HEK293 (cell line): ENCODE results near the gene MPHOSPH8.

Experiments
- BCL11A ChIP-seq: fragments of 450-650 bp; formaldehyde crosslinking; IDR thresholded peaks from 2 replicates; pipeline ENCODE4 v1.5.1; 2016; ENCODE audit warnings: low read depth, missing biosample characterization, missing genetic modification characterization
- EGR2 ChIP-seq: fragments of 450-650 bp; formaldehyde crosslinking; IDR thresholded peaks from 2 replicates; pipeline ENCODE4 v1.5.1; 2016; ENCODE audit warnings: low read depth, missing biosample characterization, missing genetic modification characterization
- GLIS2 ChIP-seq: fragments of 450-650 bp; formaldehyde crosslinking; IDR thresholded peaks from 2 replicates; pipeline ENCODE4 v1.5.1; 2016; ENCODE audit warnings: missing biosample characterization, missing genetic modification characterization
- MEIS1 ChIP-seq: sonication (generic); formaldehyde crosslinking; IDR thresholded peaks from 2 replicates; pipeline ENCODE4 v1.8.1; 2022; ENCODE audit warnings: missing genetic modification reagents, mild to moderate bottlenecking, borderline replicate concordance
- MYNN ChIP-seq: fragments of 450-650 bp; formaldehyde crosslinking; IDR thresholded peaks from 2 replicates; pipeline ENCODE4 v1.5.1; 2016; ENCODE audit warnings: missing biosample characterization, missing genetic modification characterization, borderline replicate concordance
- MZF1 ChIP-seq: fragments of 450-650 bp; formaldehyde crosslinking; IDR thresholded peaks from 2 replicates; pipeline ENCODE4 v1.5.1; 2017; ENCODE audit warnings: missing biosample characterization, missing genetic modification characterization, borderline replicate concordance
- PRDM4 ChIP-seq: fragments of 450-650 bp; formaldehyde crosslinking; IDR thresholded peaks from 2 replicates; pipeline ENCODE4 v1.5.1; 2017; ENCODE audit warnings: missing biosample characterization, missing genetic modification characterization
- SCRT2 ChIP-seq: fragments of 450-650 bp; formaldehyde crosslinking; IDR thresholded peaks from 2 replicates; pipeline ENCODE4 v1.5.1; 2016; ENCODE audit warnings: missing biosample characterization, missing genetic modification characterization
- SP2 ChIP-seq: fragments of 450-650 bp; formaldehyde crosslinking; IDR thresholded peaks from 2 replicates; pipeline ENCODE4 v1.5.1; 2016; ENCODE audit warnings: missing biosample characterization, missing genetic modification characterization
- ZBTB1 ChIP-seq: fragments of 450-650 bp; formaldehyde crosslinking; IDR thresholded peaks from 2 replicates; pipeline ENCODE4 v1.5.1; 2016; ENCODE audit warnings: missing biosample characterization, missing genetic modification characterization
- ZBTB21 ChIP-seq: fragments of 450-650 bp; formaldehyde crosslinking; IDR thresholded peaks from 2 replicates; pipeline ENCODE4 v1.5.1; 2017; ENCODE audit warnings: missing biosample characterization, missing genetic modification characterization
- ZNF140 ChIP-seq: fragments of 450-650 bp; formaldehyde crosslinking; IDR thresholded peaks from 2 replicates; pipeline ENCODE4 v1.5.1; 2016; ENCODE audit warnings: missing biosample characterization, missing genetic modification characterization
- ZNF148 ChIP-seq: fragments of 450-650 bp; formaldehyde crosslinking; IDR thresholded peaks from 2 replicates; pipeline ENCODE4 v1.5.0; 2017; ENCODE audit warnings: missing biosample characterization, missing genetic modification characterization, borderline replicate concordance
- ZNF202 ChIP-seq: fragments of 450-650 bp; formaldehyde crosslinking; IDR thresholded peaks from 2 replicates; pipeline ENCODE4 v1.5.1; 2016; ENCODE audit warnings: missing biosample characterization, missing genetic modification characterization, borderline replicate concordance
- ZNF239 ChIP-seq: fragments of 450-650 bp; formaldehyde crosslinking; IDR thresholded peaks from 2 replicates; pipeline ENCODE4 v1.5.1; 2016; ENCODE audit warnings: missing biosample characterization, missing genetic modification characterization
- ZNF335 ChIP-seq: fragments of 450-650 bp; formaldehyde crosslinking; conservative IDR thresholded peaks from 2 replicates; pipeline ENCODE4 v1.5.1; 2016; ENCODE audit warnings: missing biosample characterization, missing genetic modification characterization
- ZNF354C ChIP-seq: fragments of 450-650 bp; formaldehyde crosslinking; IDR thresholded peaks from 2 replicates; pipeline ENCODE4 v1.5.1; 2016; ENCODE audit warnings: missing biosample characterization, missing genetic modification characterization, low read depth, borderline replicate concordance
- ZNF473 ChIP-seq: fragments of 450-650 bp; formaldehyde crosslinking; IDR thresholded peaks from 2 replicates; pipeline ENCODE4 v1.5.1; 2017; ENCODE audit warnings: missing biosample characterization, missing genetic modification characterization
- ZNF488 ChIP-seq: fragments of 450-650 bp; formaldehyde crosslinking; IDR thresholded peaks from 2 replicates; pipeline ENCODE4 v1.5.1; 2016; ENCODE audit warnings: missing biosample characterization, missing genetic modification characterization
- ZNF518A ChIP-seq: fragments of 450-650 bp; formaldehyde crosslinking; conservative IDR thresholded peaks from 2 replicates; pipeline ENCODE4 v1.5.1; 2016; ENCODE audit warnings: low read depth, missing biosample characterization, missing genetic modification characterization
- ZNF529 ChIP-seq: fragments of 450-650 bp; formaldehyde crosslinking; IDR thresholded peaks from 2 replicates; pipeline ENCODE4 v1.5.1; 2017; ENCODE audit warnings: missing genetic modification characterization, missing biosample characterization; ENCODE audit not compliant: insufficient replicate concordance
- ZNF548 ChIP-seq: fragments of 450-650 bp; formaldehyde crosslinking; IDR thresholded peaks from 2 replicates; pipeline ENCODE4 v1.5.1; 2016; ENCODE audit warnings: missing biosample characterization, missing genetic modification characterization
- ZNF560 ChIP-seq: fragments of 450-650 bp; formaldehyde crosslinking; IDR thresholded peaks from 2 replicates; pipeline ENCODE4 v1.5.1; 2017; ENCODE audit warnings: missing biosample characterization, missing genetic modification characterization, borderline replicate concordance
- ZNF600 ChIP-seq: fragments of 450-650 bp; formaldehyde crosslinking; IDR thresholded peaks from 2 replicates; pipeline ENCODE4 v1.5.1; 2016; ENCODE audit warnings: missing biosample characterization, missing genetic modification characterization
- ZNF629 ChIP-seq: fragments of 450-650 bp; formaldehyde crosslinking; IDR thresholded peaks from 2 replicates; pipeline ENCODE4 v1.5.1; 2017; ENCODE audit warnings: missing biosample characterization, missing genetic modification characterization
- ZNF670 ChIP-seq: fragments of 450-650 bp; formaldehyde crosslinking; IDR thresholded peaks from 2 replicates; pipeline ENCODE4 v1.5.1; 2016; ENCODE audit warnings: missing biosample characterization, missing genetic modification characterization, low read depth
- ZNF677 ChIP-seq: fragments of 450-650 bp; IDR thresholded peaks from 2 replicates; pipeline ENCODE4 v1.5.0; 2018; ENCODE audit warnings: missing biosample characterization, mild to moderate bottlenecking, missing genetic modification characterization, moderate library complexity
- ZNF701 ChIP-seq: fragments of 450-650 bp; formaldehyde crosslinking; IDR thresholded peaks from 2 replicates; pipeline ENCODE4 v1.5.1; 2016; ENCODE audit warnings: missing biosample characterization, missing genetic modification characterization
- ZNF76 ChIP-seq: fragments of 450-650 bp; formaldehyde crosslinking; IDR thresholded peaks from 2 replicates; pipeline ENCODE4; 2016; ENCODE audit warnings: low read depth, missing biosample characterization, missing genetic modification characterization, borderline replicate concordance
- ZSCAN23 ChIP-seq: fragments of 450-650 bp; formaldehyde crosslinking; IDR thresholded peaks from 2 replicates; pipeline ENCODE4 v1.5.1; 2016; ENCODE audit warnings: missing biosample characterization, missing genetic modification characterization

Gene MPHOSPH8

DNA sequence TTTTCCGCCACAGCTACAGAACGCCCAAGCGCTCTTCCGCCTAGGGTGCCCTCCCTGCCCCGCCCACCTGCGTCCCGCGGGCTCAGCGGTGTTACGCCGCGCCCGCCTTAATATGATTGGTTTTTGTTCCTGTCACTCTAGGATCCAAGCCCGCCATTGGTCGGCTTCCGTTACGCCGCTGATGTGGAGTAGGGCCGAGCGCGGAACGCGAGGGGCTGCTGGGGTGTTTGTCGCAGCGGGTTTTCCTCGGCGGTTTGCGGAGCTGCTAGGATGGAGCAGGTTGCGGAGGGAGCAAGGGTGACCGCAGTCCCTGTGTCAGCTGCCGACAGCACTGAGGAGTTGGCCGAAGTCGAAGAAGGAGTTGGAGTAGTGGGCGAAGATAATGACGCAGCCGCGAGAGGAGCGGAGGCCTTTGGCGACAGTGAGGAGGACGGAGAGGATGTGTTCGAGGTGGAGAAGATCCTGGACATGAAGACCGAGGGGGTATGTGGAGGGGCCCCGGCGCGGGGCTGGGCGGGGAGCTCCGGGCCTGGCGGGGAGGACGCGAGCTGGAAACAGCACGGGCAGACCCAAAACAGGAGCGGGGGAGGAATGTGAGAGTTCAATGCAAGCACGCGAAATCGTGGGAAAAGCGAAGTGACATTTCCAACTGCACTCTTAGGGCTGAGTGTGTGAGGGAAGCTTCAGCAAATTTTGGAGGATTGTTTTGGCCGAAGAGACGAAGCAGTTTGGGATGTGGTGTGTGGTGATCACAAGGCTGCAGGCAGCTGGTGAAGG, at the start of gene MPHOSPH8 (continued):
- TF ChIP-seq ZNF701 = no peak
- no peak for TF ChIP-seq ZNF548
- TF ChIP-seq ZNF473 = no peak
- peak; percentile 85 for TF ChIP-seq ZNF600
- TF ChIP-seq ZNF76 = peak; percentile 31; the same call in 1 of the 2 replicates
- no peak for TF ChIP-seq ZNF140
- no peak for TF ChIP-seq MZF1
- TF ChIP-seq ZNF148 (tag by site-specific recombination) = no peak
- TF ChIP-seq ZSCAN23 (tag by site-specific recombination) = 0 out of 2 replicates have a peak, but pooled peaks have one; percentile 54
- no peak for TF ChIP-seq ZNF488 (tag by site-specific recombination)
- no peak for TF ChIP-seq ZBTB21 (tag by site-specific recombination)
- no peak for TF ChIP-seq MEIS1 (CRISPR knock-in tag)
- no peak for TF ChIP-seq ZNF529
- TF ChIP-seq ZNF629 (tag by site-specific recombination) = no peak; the same call in none of the 2 replicates
- TF ChIP-seq BCL11A (tag by site-specific recombination) = 0 out of 2 replicates have a peak, but pooled peaks have one; percentile 6
- peak; percentile 70; the same call in 1 of the 2 replicates for TF ChIP-seq GLIS2 (tag by site-specific recombination)
- TF ChIP-seq SCRT2 (tag by site-specific recombination) = no peak
- TF ChIP-seq ZNF518A (tag by site-specific recombination) = no peak
- peak; percentile 65; the same call in 1 of the 2 replicates for TF ChIP-seq EGR2 (tag by site-specific recombination)
- TF ChIP-seq ZNF335 (tag by site-specific recombination) = peak; percentile 75
- no peak for TF ChIP-seq MYNN (tag by site-specific recombination)
- no peak for TF ChIP-seq ZNF560 (tag by site-specific recombination)
- peak; percentile 95 for TF ChIP-seq SP2 (tag by site-specific recombination)
- no peak for TF ChIP-seq ZBTB1 (tag by site-specific recombination)
- no peak for TF ChIP-seq ZNF239
- TF ChIP-seq ZNF354C (tag by site-specific recombination) = no peak
- TF ChIP-seq ZNF202 (tag by site-specific recombination) = no peak
- TF ChIP-seq ZNF670 (tag by site-specific recombination) = no peak
- no peak for TF ChIP-seq ZNF677 (tag by site-specific recombination)
- no peak for TF ChIP-seq PRDM4
